CD4-positive, alpha-beta T cell (primary cell): ENCODE measurements around the gene PIK3CD. TPM values are rescaled to one million over a fixed set of nuclear protein-coding genes. Genes with fewer than 3 reads are reported as not detected.

Experiments
- ATAC-seq: fragments of 200-7000 bp; cut with Tn5 transposase; one replicate; pipeline ENCODE4 v1.10.0; 2022; ENCODE audit warnings: mild to moderate bottlenecking; ENCODE audit not compliant: poor library complexity
- CTCF ChIA-PET: fragments of 350-600 bp; sonication (Branson Sonifier 250); formaldehyde crosslinking; loops from one replicate; lab custom pipeline; 2021; ENCODE audit warnings: antibody characterized with exemption, inconsistent platforms; lab: Charles Lee
- POLR2A ChIA-PET: fragments of 350-600 bp; sonication (Branson Sonifier 250); formaldehyde crosslinking; loops from one replicate; lab custom pipeline; 2021; ENCODE audit warnings: antibody characterized with exemption, inconsistent platforms; lab: Charles Lee
- DNase-seq, 14 experiments: peaks; one replicate each; pipeline ENCODE4 v3.0.0-alpha.2; 2013 to 2020; ENCODE audit warnings: mixed read lengths in 2 of 14
- H3K27ac ChIP-seq, 2 donors: one replicate each; pipeline versions ENCODE4 v1.5.1 to v1.7.0; 2013; ENCODE audit warnings: low read length in 2 of 2, low read depth in 1 of 2, mild to moderate bottlenecking in 1 of 2
- H3K27me3 ChIP-seq, 2 experiments: 1 replicate in 1 of 2; 2 replicates in 1 of 2; pipeline versions ENCODE4 v1.6.1 to v1.7.0; 2013; ENCODE audit warnings: low read length in 2 of 2, control low read depth in 1 of 2, mild to moderate bottlenecking in 1 of 2, moderate library complexity in 1 of 2; ENCODE audit not compliant: insufficient read depth in 2 of 2, control insufficient read depth in 1 of 2
- H3K36me3 ChIP-seq: one replicate; pipeline ENCODE4 v1.6.1; 2013; ENCODE audit warnings: low read length, control low read depth; ENCODE audit not compliant: insufficient read depth
- H3K4me1 ChIP-seq: one replicate; pipeline ENCODE4 v1.6.1; 2013; ENCODE audit warnings: low read length, control low read depth; ENCODE audit not compliant: insufficient read depth
- H3K4me3 ChIP-seq: one replicate; pipeline ENCODE4 v1.5.1; 2013; ENCODE audit warnings: mild to moderate bottlenecking, low read length, moderate library complexity
- H3K9me3 ChIP-seq, 2 experiments: 1 replicate in 1 of 2; 2 replicates in 1 of 2; pipeline versions ENCODE4 v1.6.1 to v1.7.0; 2013; ENCODE audit warnings: low read length in 2 of 2, mild to moderate bottlenecking in 2 of 2, control low read depth in 1 of 2, moderate library complexity in 1 of 2; ENCODE audit not compliant: control insufficient read depth in 1 of 2, insufficient read depth in 1 of 2
- H3K27ac Mint-ChIP-seq: one replicate; pipeline ENCODE4 v1.8.0; 2020; ENCODE audit warnings: mixed read lengths
- H3K27me3 Mint-ChIP-seq: one replicate; pipeline ENCODE4 v1.8.0; 2021; ENCODE audit warnings: mixed read lengths
- H3K36me3 Mint-ChIP-seq: one replicate; pipeline ENCODE4 v1.8.0; 2021; ENCODE audit warnings: low read depth, mixed read lengths
- H3K4me1 Mint-ChIP-seq: one replicate; pipeline ENCODE4 v1.8.0; 2021; ENCODE audit warnings: low read depth, mixed read lengths
- H3K4me3 Mint-ChIP-seq: one replicate; pipeline ENCODE4 v1.8.0; 2020; ENCODE audit warnings: mild to moderate bottlenecking, mixed read lengths
- H3K9me3 Mint-ChIP-seq: one replicate; pipeline ENCODE4 v1.8.0; 2020; ENCODE audit warnings: mixed read lengths
- intact Hi-C, 2 experiments: fragments of 100-400 bp; cut with DNase I in 1 of 2; cut with micrococcal nuclease in 1 of 2; formaldehyde crosslinking; loops; one replicate each; pipeline versions ENCODE4 v1.15.1 to v1.9.0; 2023 to 2025; cut with DNase I, micrococcal nuclease
- total RNA-seq, 174 experiments: library from RNA in 2 of 174; stranded (reverse) in 2 of 174; gene quantifications; one replicate each; pipeline ENCODE4 v1.2.3 and lab custom pipeline; 2021 to 2026
- TF ChIP-seq, protein P1 (sequence below): fragments of 200-600 bp; IDR thresholded peaks from one replicate; pipeline ENCODE4 v1.8.0; 2022; ENCODE audit warnings: antibody characterized with exemption, mild to moderate bottlenecking

Gene PIK3CD
- total RNA-seq, 2 experiments from 2014 or later, result 202 to 213 TPM

DNA sequence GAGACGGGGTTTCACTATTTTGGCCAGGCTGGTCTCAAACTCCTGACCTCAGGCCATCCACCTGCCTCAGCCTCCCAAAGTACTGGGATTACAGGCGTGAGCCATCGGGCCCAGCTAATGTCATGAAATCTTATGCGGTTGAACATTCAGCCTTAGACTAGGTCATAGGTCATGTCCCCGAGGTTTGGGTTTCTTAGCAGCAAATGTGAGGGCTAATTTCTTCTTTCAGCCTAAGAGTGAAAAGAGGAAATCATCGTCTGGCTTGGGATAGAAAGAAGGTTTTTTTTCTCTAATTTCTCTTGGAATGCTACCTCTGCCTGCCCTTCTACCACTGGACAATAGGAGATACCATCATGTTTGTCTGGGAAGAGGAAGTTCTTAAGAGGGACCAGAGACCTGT is 18.0 kb upstream of the PIK3CD start:
- peaks cover 77% of the 10 kb centered on the region for H3K36me3 Mint-ChIP-seq
- ATAC-seq (no peak), DNase-seq (no peak)
- Histone ChIP-seq H3K9me3 (no peaks in the 10 kb centered on the region), H3K4me3 (no peak overlapping the region), H3K27me3 (no peaks in the 10 kb centered on the region), H3K27ac (no peak overlapping the region), H3K36me3 (peaks cover 22% of the 10 kb centered on the region), H3K4me1 (peaks cover 79% of the 10 kb centered on the region)
- no peaks in the 10 kb centered on the region for H3K9me3 Mint-ChIP-seq
- H3K27ac Mint-ChIP-seq, result peak overlapping the region; percentile 92
- CTCF ChIA-PET, result no interaction called here
- no peaks in the 10 kb centered on the region for H3K27me3 Mint-ChIP-seq
- peaks cover 75% of the 10 kb centered on the region for H3K4me1 Mint-ChIP-seq
- intact Hi-C loops, result no loop called here
- TF ChIP-seq, protein P1, sequence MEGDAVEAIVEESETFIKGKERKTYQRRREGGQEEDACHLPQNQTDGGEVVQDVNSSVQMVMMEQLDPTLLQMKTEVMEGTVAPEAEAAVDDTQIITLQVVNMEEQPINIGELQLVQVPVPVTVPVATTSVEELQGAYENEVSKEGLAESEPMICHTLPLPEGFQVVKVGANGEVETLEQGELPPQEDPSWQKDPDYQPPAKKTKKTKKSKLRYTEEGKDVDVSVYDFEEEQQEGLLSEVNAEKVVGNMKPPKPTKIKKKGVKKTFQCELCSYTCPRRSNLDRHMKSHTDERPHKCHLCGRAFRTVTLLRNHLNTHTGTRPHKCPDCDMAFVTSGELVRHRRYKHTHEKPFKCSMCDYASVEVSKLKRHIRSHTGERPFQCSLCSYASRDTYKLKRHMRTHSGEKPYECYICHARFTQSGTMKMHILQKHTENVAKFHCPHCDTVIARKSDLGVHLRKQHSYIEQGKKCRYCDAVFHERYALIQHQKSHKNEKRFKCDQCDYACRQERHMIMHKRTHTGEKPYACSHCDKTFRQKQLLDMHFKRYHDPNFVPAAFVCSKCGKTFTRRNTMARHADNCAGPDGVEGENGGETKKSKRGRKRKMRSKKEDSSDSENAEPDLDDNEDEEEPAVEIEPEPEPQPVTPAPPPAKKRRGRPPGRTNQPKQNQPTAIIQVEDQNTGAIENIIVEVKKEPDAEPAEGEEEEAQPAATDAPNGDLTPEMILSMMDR, result no peak
- H3K4me3 Mint-ChIP-seq, result peak overlapping the region; percentile 56
- POLR2A ChIA-PET, result interaction anchor here (8.1 to 13.1 kb wide), 2 partner anchors 10 to 20 kb away, joined by 164 to 195 read pairs; partner anchors contain the start of gene PIK3CD

GRCh38 chr1:9634582-9634981 is 16.9 kb upstream of the PIK3CD start:
- Mint-ChIP-seq H3K4me1 (peaks cover 72% of the 10 kb centered on the region), H3K27me3 (no peaks in the 10 kb centered on the region), H3K27ac (peak overlapping the region; percentile 92), H3K4me3 (peak overlapping the region; percentile 34), H3K9me3 (no peaks in the 10 kb centered on the region), H3K36me3 (peaks cover 74% of the 10 kb centered on the region)
- CTCF ChIA-PET, result interaction anchor here (1.4 kb wide), 1 partner anchor 8 kb away, joined by 4 read pairs; no protein-coding TSS in a partner anchor
- intact Hi-C loops, result no loop called here
- Histone ChIP-seq H3K4me1 (peaks cover 82% of the 10 kb centered on the region), H3K27ac (no peak overlapping the region), H3K27me3 (no peaks in the 10 kb centered on the region), H3K36me3 (peaks cover 22% of the 10 kb centered on the region), H3K4me3 (no peak overlapping the region), H3K9me3 (no peaks in the 10 kb centered on the region)
- ATAC-seq (no peak), DNase-seq (no peak)
- TF ChIP-seq, protein P1, result no peak
- POLR2A ChIA-PET, result interaction anchor here (0.9 to 13.1 kb wide), 3 partner anchors 10 to 83 kb away, joined by 3 to 164 read pairs (median 5); partner anchors contain the start of gene PIK3CD

DNA sequence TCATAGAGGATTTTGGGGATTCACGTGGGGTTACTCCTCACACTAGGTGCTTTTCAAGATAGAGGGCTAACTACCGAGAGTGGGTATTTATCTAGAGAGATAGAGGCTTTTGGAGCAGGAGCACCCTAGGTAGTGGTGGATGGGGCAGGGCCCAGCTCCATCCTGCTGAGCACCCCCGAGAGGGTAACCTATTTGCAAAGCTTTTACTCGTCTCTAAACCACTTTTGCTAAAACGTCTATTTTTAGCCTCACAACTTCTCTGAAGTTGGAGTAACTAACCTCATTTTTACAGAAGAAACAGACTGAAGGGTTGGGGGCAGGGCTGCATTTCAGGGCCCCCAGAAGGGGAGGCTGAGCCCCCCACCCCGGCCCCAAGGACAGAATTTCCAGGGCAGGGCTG is 12.3 kb upstream of the PIK3CD start:
- DNase-seq (no peak), ATAC-seq (no peak)
- intact Hi-C loops, result no loop called here
- Mint-ChIP-seq H3K27ac (peak overlapping the region; percentile 78), H3K4me1 (peaks cover 71% of the 10 kb centered on the region), H3K27me3 (no peaks in the 10 kb centered on the region), H3K9me3 (no peaks in the 10 kb centered on the region), H3K36me3 (peaks cover 61% of the 10 kb centered on the region), H3K4me3 (peak overlapping the region; percentile 49)
- TF ChIP-seq, protein P1, result no peak
- ChIA-PET CTCF (interaction anchor here (0.6 kb wide), 1 partner anchor 1519 kb away, joined by 3 read pairs; no protein-coding TSS in a partner anchor), POLR2A (interaction anchor here (1.4 to 13.1 kb wide), 3 partner anchors 10 to 26 kb away, joined by 4 to 195 read pairs (median 164); partner anchors contain the start of gene PIK3CD)
- Histone ChIP-seq H3K36me3 (peaks cover 28% of the 10 kb centered on the region), H3K4me3 (no peak overlapping the region), H3K9me3 (no peaks in the 10 kb centered on the region), H3K27ac (peak overlapping the region in 1 of 2 donors; percentile 50), H3K4me1 (peaks cover 75% of the 10 kb centered on the region), H3K27me3 (no peaks in the 10 kb centered on the region)
